Smooth muscle cell (in vitro differentiated cells): ENCODE measurements around the gene SYNJ2. TPM values are rescaled to one million over a fixed set of nuclear protein-coding genes. Genes with fewer than 3 reads are reported as not detected.

Experiments
- DNase-seq: peaks from one replicate; lab custom pipeline; 2025; ENCODE audit not compliant: unreplicated experiment; lab: John Stamatoyannopoulos, UW
- H2AFZ ChIP-seq: fragments of 200-600 bp; sonication (generic); 2 replicates; pipeline ENCODE4 v1.6.0; 2016; ENCODE audit warnings: antibody characterized with exemption, low read depth, mild to moderate bottlenecking
- H3F3A ChIP-seq: fragments of 200-600 bp; sonication (generic); 2 replicates; pipeline ENCODE4 v1.6.0; 2017; ENCODE audit warnings: antibody characterized with exemption, low read depth
- H3K27ac ChIP-seq: fragments of 200-600 bp; sonication (generic); 2 replicates; pipeline ENCODE4 v1.5.1; 2016; ENCODE audit warnings: low read depth, mild to moderate bottlenecking
- H3K27me3 ChIP-seq: fragments of 200-600 bp; sonication (generic); 2 replicates; pipeline ENCODE4 v1.6.1; 2016; ENCODE audit warnings: low read depth, mild to moderate bottlenecking
- H3K36me3 ChIP-seq: fragments of 200-600 bp; sonication (generic); 2 replicates; pipeline ENCODE4 v1.5.1; 2016; ENCODE audit warnings: low read depth
- H3K4me1 ChIP-seq: fragments of 200-600 bp; sonication (generic); 2 replicates; pipeline ENCODE4 v1.5.1; 2016; ENCODE audit warnings: low read depth
- H3K4me2 ChIP-seq: fragments of 200-600 bp; sonication (generic); 2 replicates; pipeline ENCODE4 v1.6.0; 2016; ENCODE audit warnings: mild to moderate bottlenecking
- H3K4me3 ChIP-seq: fragments of 200-600 bp; sonication (generic); 2 replicates; pipeline ENCODE4 v1.5.1; 2016; ENCODE audit warnings: mild to moderate bottlenecking
- H3K79me2 ChIP-seq: fragments of 200-600 bp; sonication (generic); 2 replicates; pipeline ENCODE4 v1.6.0; 2016; ENCODE audit warnings: low read depth, mild to moderate bottlenecking
- H3K9ac ChIP-seq: fragments of 200-600 bp; sonication (generic); 2 replicates; pipeline ENCODE4 v1.6.0; 2016; ENCODE audit warnings: low read depth
- H3K9me3 ChIP-seq: fragments of 200-600 bp; sonication (generic); replicated peaks from 2 replicates; pipeline ENCODE4 v1.5.1; 2016; ENCODE audit warnings: low read depth
- H4K20me1 ChIP-seq: fragments of 200-600 bp; sonication (generic); 2 replicates; pipeline ENCODE4 v1.6.0; 2016; ENCODE audit warnings: low read depth
- CTCF ChIP-seq: fragments of 200-600 bp; sonication (generic); IDR thresholded peaks from 2 replicates; pipeline ENCODE4 v1.5.1; 2017; ENCODE audit warnings: borderline replicate concordance, mild to moderate bottlenecking, antibody characterized with exemption; ENCODE audit not compliant: insufficient read depth, poor library complexity, severe bottlenecking
- WGBS: methylation state at CpG from one replicate; pipeline ENCODE4 v1.1.7; 2016; ENCODE audit warnings: low lambda C conversion rate; 5-methylcytosine and 5-hydroxymethylcytosine counted together
- polyA plus RNA-seq: library from polyadenylated mRNA; unstranded; fragments of >200 nt; fragmentation: Nextera tagmentation; extraction: Ambion mirVana; gene quantifications from 2 replicates; pipeline ENCODE4 v1.2.1, GENCODE V29; 2016
- total RNA-seq: library from RNA; depleted of rRNA; stranded (reverse); fragments of >200 nt; gene quantifications from 2 replicates; pipeline ENCODE4 v1.2.3, GENCODE V29; 2014

SYNJ2 gene
- total and polyA plus RNA-seq, 2 experiments from 2014 or later: 6.0 to 6.1 TPM

DNA sequence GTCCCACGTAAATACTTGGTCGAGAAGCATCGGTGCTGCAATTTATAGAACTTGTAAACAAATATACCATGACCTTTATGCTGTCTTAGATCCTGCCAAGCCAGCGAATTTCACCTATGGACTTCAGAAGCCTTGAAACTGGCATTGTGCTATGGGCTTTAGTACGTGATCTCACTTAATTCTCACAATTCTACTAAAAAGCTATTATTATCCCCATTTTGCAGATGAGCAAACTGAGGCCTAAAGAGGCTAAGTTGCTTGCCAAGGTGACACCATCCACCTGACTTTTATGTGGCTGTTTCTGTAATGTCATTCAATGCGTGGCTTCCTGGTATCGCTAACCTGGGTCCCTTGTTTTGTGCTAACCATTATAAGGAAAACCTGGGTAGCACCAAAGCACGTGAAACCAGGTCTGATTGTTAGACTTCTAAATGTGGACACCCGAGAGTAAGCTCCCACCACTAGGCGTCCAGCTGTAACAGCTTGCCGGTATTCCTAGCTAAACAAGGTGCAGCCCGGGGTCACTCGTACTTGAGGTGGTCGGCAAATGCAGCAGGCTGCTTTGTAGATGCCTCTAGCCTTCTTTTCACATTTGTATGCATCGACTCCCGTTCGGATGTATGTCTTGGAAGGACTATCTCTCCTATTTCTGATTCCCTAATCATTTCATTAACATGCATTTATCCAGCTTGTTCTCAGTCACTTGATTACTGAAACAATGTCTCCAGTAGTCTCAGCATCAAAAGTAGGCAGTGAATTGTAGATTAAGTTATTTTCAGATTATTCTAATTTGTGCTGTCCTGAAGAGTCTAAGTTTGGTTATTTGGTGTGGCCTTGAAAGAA, 1.1 kb downstream of the SYNJ2 start:
- Histone ChIP-seq H2AFZ (no peak overlapping the region), H3K4me3 (peak overlapping the region; percentile 97), H3K9ac (peak overlapping the region; percentile 95), H3K27ac (no peak overlapping the region), H3K4me2 (peak overlapping the region; percentile 97), H4K20me1 (peaks cover 7% of the 10 kb centered on the region), H3K36me3 (no peaks in the 10 kb centered on the region), H3K4me1 (peaks cover 13% of the 10 kb centered on the region), H3K27me3 (no peaks in the 10 kb centered on the region), H3K9me3 (no peaks in the 10 kb centered on the region), H3F3A (no peaks in the 10 kb centered on the region), H3K79me2 (peaks cover 54% of the 10 kb centered on the region)
- WGBS: 62% methylated on average over 17 of the region's 17 CpGs
- peak; percentile 12 for TF ChIP-seq CTCF
- DNase-seq: no peak

- no peak overlapping the region for H2AFZ ChIP-seq
- no peaks in the 10 kb centered on the region for H3K27me3 ChIP-seq
- no peak overlapping the region for H3K9ac ChIP-seq
- H3K27ac ChIP-seq: no peak overlapping the region
- H3K9me3 ChIP-seq: no peaks in the 10 kb centered on the region
- no peaks in the 10 kb centered on the region for H3F3A ChIP-seq
- TF ChIP-seq CTCF: no peak
- H3K79me2 ChIP-seq: peaks cover 57% of the 10 kb centered on the region
- no peaks in the 10 kb centered on the region for H3K36me3 ChIP-seq
- H3K4me2 ChIP-seq: peak overlapping the region; percentile 97
- H4K20me1 ChIP-seq: peaks cover 9% of the 10 kb centered on the region
- peaks cover 13% of the 10 kb centered on the region for H3K4me1 ChIP-seq
- no peak for DNase-seq
- WGBS: 90% methylated on average over 9 of the region's 9 CpGs
- H3K4me3 ChIP-seq: peak overlapping the region; percentile 97
These were observed 1.9 kb downstream of the SYNJ2 start for GRCh38 chr6:157983406-157984119.

DNA sequence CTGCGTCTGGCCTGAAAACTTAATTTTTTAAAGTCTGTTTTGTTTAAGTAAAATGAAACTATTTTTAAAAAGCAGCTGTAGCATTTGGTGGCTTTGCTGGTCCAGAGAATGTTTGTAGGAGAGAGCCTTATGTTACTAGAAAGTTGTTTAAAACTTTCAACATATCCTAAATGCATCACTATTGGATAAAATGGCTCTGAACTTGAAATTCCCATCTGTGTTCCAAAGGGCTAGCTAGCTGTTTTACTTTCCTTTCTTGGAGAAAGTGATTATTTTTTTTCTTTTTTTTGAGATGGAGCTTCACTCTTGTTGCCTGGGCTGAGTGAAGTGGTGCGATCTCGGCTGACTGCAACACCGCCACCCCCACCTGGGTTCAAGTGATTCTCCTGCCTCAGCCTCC, 2.5 kb downstream of the SYNJ2 start:
- 98% methylated on average over 4 of the region's 4 CpGs for WGBS
- H3K36me3 ChIP-seq: no peaks in the 10 kb centered on the region
- H3K9ac ChIP-seq: no peak overlapping the region
- DNase-seq: no peak
- H3K27ac ChIP-seq: no peak overlapping the region
- no peaks in the 10 kb centered on the region for H3F3A ChIP-seq
- H3K27me3 ChIP-seq: no peaks in the 10 kb centered on the region
- no peak for TF ChIP-seq CTCF
- H4K20me1 ChIP-seq: peaks cover 14% of the 10 kb centered on the region
- no peaks in the 10 kb centered on the region for H3K9me3 ChIP-seq
- H3K4me3 ChIP-seq: no peak overlapping the region
- H3K79me2 ChIP-seq: peaks cover 62% of the 10 kb centered on the region
- H3K4me2 ChIP-seq: no peak overlapping the region
- H2AFZ ChIP-seq: no peak overlapping the region
- peaks cover 13% of the 10 kb centered on the region for H3K4me1 ChIP-seq
